Kidney tubule cell (primary cell): ENCODE data around the gene SULT4A1.

Source experiments
- DNase-seq: peaks from one replicate; pipeline ENCODE4 v3.0.0-alpha.2; 2018; ENCODE audit warnings: low spot score

SULT4A1 gene

GRCh38 chr22:43860126-43860525 is 2.2 kb downstream of the SULT4A1 start:
- no peak for DNase-seq

GRCh38 chr22:43859621-43860020 is 2.7 kb downstream of the SULT4A1 start:
- DNase-seq = no peak

GRCh38 chr22:43859176-43859575 is 3.1 kb downstream of the SULT4A1 start:
- DNase-seq = no peak

DNA sequence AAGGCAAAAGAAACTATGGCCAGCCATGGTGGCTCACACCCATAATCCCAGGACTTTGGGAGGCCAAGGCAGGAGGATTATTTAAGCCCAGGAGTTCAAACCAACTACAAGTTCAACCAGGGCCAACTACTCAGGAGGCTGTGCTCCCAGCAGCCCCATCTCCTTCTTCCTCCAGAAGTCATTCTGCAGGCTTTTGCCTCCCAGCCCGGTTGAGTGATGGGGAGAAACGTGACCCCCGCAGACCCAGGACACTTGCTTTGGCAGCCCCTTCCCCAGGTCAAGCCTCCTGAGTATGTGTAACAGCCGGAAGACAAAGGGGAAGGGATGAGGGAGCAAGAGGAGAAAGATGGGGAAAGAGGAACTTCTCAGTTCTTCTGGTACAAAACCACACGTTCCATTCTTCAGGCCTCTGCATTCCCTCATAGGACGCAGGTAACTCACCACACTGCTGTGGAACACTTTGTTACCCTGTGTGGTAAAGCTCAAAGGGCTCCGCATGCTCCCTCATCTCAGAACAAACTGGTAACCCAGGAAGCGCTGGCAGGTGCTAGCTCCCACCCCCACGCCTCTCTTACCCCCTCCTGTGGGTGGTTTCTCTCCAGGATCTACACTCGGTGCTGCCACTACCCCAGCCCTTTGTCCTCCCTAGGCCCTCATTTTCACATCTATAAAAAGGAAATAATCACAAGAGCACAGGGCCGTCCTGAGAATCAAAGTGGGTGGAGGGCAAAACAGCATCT is 4.0 kb downstream of the SULT4A1 start:
- DNase-seq = no peak

DNA sequence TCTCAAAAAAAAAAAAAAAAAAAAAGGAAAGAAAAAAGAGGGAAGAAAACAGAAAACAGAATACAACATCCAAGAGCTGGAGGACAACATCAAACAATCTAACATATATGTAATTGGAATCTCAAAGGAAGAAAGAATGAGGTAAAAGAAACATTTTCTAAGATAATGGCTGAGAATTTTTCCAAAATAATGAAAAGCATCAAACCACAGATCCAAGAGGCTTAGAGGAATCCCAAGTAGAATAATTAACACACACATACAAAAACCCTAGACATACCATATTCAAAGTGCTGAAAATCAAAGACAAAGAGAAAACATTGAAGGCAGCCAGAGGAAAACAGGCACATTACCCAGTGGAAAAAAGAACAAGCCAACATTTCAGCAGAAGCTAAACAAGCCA is 4.9 kb downstream of the SULT4A1 start:
- DNase-seq = no peak

DNA sequence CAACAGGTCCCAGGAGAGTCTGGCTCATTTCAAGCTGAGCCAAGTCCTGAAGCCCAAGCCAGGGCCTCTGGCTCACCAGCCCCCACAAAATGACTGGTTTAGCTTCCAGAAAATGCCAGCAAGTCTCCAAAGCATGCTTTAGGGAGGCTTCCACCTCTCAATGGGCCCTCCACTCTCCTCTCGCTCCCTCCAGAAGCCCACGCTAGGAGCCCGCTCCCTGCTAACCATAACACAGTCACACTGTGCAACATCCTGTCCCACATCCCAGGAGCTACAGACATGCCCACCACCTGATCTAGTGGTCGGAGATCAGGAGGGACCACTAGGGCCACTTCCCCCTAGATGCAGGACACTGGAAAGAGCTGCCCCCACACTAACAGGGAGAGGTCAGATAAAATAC is 6.9 kb downstream of the SULT4A1 start:
- no peak for DNase-seq

- DNase-seq = no peak
Measured at GRCh38 chr22:43854786-43855271, 7.5 kb downstream of the SULT4A1 start.

- DNase-seq = no peak
Measured at GRCh38 chr22:43854121-43854785, 8.1 kb downstream of the SULT4A1 start.

DNA sequence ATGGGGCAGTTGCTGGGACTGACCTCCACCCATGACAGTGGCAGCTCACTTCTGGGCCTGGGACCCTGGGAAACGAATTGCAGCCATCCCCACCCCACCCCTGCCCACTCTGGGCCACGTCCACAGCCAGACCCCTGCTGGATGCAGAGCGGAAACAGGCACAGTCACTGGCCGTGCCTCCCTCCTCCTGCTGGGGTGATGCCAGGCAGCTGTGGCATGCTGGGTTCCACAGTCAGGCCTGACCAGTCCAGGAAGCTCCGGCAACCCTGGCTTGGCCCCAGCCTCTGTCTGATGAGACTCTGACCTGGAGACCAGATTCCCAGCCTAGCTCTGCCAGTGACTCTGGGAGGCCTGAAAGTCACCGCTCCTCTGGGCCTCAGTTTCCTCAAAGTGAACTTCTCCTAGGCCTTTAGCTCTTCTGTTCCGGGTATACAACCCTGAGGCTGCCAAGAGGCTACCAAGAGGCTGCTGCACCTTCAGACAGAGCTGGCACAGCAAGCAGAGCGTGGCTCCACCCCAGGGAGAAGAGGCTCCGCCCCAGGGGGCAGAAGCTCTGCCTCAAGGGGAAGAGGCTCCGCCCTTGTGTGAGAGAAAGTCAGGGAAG is 8.9 kb downstream of the SULT4A1 start:
- DNase-seq = peak; percentile 11

DNA sequence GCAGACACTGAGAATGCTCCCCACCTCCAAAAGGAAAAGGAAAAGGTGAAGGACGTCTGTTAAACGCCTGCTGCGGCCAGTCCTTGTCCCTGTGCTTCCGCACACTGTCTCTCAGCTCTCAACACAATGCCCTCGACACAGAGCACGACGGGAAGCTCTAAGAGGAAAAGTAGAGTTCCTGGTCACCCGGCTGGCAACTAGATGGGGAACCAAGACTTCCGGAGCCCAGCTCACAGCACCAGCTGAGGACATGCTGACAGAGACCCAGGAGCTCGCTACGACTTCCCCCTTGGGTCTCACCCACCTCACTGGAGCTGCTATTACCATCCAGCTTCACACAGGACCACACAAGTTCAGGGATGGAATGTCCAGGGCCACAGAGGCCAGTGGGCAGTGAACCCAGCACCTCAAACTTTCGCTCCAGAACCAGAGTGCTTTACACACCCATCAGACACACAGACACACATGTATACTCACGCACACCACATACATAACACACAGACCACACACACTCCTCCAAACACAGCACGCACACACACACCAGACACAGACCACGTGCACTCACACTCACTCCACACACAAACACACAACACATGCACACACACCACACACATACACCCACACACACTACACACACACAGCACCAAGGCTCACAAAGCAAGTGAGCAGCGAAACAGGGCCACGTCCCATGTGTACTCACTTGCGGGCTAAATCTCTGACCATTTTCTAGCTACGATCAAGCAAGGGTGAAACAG is 9.6 kb downstream of the SULT4A1 start:
- DNase-seq = no peak

GRCh38 chr22:43851979-43852307 is 10.4 kb downstream of the SULT4A1 start:
- no peak for DNase-seq

- DNase-seq = no peak
Measured at GRCh38 chr22:43851058-43851978, 11.0 kb downstream of the SULT4A1 start.

GRCh38 chr22:43850529-43850928 is 11.8 kb downstream of the SULT4A1 start:
- no peak for DNase-seq

- no peak for DNase-seq
Measured at GRCh38 chr22:43849731-43850130, 12.6 kb downstream of the SULT4A1 start.

DNA sequence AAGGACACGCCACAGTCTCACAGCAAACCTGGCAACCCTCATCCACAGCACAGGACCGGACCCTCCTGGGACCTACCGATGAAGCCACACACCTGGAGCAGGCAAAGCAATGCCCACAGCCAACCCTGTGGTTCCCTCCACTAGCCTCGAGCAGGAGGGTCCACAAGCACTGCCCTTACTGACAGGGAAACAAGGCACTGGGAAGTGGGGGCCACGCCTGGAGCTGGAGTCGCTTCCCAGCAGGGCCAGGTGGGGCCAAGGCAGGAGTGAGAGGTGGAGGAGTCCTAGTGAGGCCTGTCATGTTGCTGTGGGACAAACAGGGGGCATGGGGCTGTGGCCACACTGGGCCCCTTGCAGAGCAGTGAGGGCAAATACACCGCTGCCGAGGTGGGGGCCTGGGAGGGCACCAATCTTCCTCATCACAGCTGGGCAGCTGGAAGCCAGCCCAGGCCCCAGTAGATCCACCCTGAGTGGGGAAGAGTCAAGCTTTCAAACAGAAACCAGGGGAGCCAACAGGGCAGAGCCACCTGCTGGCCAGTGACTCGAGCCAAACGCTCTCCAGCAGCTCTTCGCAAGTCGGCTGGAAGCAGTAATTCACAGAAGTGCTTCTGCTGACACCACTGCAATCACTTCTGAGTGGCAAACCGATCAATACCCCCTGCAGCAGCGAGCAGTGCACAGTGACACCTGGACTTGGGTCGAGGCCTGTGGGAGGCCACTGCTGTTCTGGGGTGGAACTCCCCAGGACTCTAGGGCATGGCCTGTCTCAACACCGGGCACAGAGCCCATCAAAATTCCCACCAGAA is 13.7 kb downstream of the SULT4A1 start:
- DNase-seq = peak; percentile 36

GRCh38 chr22:43847376-43848289 is 14.7 kb downstream of the SULT4A1 start:
- no peak for DNase-seq

DNA sequence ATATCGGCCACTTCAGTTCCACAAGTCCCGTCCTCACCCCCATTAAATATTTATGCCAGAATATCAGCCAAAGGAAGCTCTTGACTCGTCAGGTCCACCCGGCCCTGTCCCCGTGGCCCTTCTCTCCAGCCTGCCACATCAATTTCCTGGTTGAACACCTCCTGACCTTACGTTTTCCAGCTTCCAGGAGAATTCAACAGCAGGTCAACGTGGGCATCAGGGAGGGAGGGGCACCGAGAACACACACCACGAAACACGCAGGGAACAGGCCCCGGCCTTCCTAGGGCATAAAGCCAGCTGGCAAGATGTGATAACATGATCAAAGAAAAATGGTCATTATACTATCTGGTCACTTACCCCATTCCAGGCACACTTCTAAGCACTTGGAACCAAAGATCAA is 15.3 kb downstream of the SULT4A1 start:
- no peak for DNase-seq

DNA sequence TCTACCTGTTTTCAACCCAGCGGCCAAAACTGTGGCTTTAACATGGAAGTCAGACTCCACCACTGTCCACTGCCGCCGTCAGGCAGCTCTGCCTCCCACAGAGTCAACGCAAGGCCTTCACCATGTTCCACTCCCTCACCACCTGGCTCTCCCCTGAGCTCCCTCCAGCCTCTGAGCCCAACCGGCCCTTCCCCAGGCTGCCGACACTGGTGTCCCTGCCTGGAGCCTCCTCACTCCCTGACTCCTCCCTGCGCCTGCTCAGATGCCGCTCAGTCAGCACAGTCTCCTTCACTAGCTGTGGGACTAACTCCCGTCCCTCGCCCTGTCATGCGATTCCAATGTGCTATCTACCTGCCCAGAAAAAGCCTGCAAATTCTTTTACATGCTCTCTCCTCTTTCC is 16.3 kb downstream of the SULT4A1 start:
- no peak for DNase-seq
